DOHH2 (cell line): Measurements from ENCODE around the gene HES2.

Experiments
- EZH2phosphoT487 ChIP-seq: fragments of 200-600 bp; sonication (generic); IDR thresholded peaks from 2 replicates; pipeline ENCODE4 v1.6.1; 2017; ENCODE audit warnings: borderline replicate concordance, mild to moderate bottlenecking, antibody characterized with exemption, low read length, moderate library complexity, mixed read lengths
- TF ChIP-seq, protein P1 (sequence below): fragments of 200-600 bp; sonication (generic); IDR thresholded peaks from one replicate; pipeline ENCODE4 v1.5.1; 2014; ENCODE audit warnings: antibody characterized with exemption, mild to moderate bottlenecking, low read depth, low read length; ENCODE audit not compliant: poor library complexity, severe bottlenecking

- TF ChIP-seq, protein P1, sequence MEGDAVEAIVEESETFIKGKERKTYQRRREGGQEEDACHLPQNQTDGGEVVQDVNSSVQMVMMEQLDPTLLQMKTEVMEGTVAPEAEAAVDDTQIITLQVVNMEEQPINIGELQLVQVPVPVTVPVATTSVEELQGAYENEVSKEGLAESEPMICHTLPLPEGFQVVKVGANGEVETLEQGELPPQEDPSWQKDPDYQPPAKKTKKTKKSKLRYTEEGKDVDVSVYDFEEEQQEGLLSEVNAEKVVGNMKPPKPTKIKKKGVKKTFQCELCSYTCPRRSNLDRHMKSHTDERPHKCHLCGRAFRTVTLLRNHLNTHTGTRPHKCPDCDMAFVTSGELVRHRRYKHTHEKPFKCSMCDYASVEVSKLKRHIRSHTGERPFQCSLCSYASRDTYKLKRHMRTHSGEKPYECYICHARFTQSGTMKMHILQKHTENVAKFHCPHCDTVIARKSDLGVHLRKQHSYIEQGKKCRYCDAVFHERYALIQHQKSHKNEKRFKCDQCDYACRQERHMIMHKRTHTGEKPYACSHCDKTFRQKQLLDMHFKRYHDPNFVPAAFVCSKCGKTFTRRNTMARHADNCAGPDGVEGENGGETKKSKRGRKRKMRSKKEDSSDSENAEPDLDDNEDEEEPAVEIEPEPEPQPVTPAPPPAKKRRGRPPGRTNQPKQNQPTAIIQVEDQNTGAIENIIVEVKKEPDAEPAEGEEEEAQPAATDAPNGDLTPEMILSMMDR, result no peak
- TF ChIP-seq EZH2phosphoT487, result no peak
These were observed 23.8 kb upstream of the HES2 start for GRCh38 chr1:6443339-6444115.
